HK-2 (cell line): ENCODE results near the gene MAP4K4.
"Not testable (repeated sequence)": the region's sequence is repeated elsewhere in the genome, so short reads cannot be mapped to it uniquely, and the experiment has no call there.

ENCODE experiments used
- DNase-seq: peaks from one replicate; pipeline ENCODE4 v3.0.0-alpha.2; 2018; ENCODE audit not compliant: unreplicated experiment

MAP4K4 gene

DNA sequence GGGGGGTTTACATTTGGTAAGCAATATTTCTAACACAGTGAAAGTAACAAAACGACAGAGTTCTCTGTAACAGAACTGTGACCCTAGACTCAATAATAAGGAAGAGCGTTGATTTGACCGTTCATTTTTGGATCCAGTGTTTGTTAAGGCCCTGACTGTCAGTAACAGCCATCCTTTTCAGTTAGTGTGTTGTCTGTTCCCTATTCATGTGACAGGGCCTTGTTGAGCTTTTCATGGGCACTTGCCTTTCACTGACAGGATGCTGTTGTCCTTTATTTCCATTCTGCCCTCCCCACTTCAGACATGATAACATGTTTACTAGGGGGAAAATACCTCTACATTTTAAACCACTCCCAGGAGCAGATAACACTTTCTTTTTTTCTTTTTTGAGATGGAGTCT, 45.8 kb downstream of the MAP4K4 start:
- no peak for DNase-seq

GRCh38 chr2:101744832-101745231, 47.3 kb downstream of the MAP4K4 start:
- no peak for DNase-seq

- DNase-seq = no peak
Observed at GRCh38 chr2:101745711-101746694, 48.5 kb downstream of the MAP4K4 start.

DNA sequence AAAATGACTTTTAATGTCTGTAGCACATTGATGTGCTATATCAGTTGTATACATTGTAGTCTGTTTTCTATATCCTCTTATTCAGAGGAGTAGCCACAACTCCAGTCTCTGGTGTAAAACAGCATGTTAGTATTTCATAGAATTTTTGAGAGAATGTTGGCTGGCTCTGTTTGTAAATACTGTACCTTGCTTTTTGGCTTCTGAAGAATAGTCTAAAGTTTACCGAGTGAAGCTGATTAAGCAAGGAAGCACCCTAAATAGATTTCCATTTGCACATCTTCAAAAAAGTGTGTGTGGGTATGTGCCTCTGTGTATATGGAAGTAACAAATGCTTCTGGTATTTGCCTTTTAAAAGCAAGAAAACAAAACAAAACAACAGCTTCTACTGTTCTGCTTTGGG, 50.5 kb downstream of the MAP4K4 start:
- no peak for DNase-seq

- DNase-seq = not testable (repeated sequence)
Observed at GRCh38 chr2:101748462-101748861, 51.0 kb downstream of the MAP4K4 start.

- no peak for DNase-seq
Observed at GRCh38 chr2:101750688-101751087, 53.2 kb downstream of the MAP4K4 start.

- no peak for DNase-seq
Observed at GRCh38 chr2:101751276-101751815, 53.8 kb downstream of the MAP4K4 start.

- DNase-seq = no peak
Observed at GRCh38 chr2:101751875-101752619, 54.5 kb downstream of the MAP4K4 start.

DNA sequence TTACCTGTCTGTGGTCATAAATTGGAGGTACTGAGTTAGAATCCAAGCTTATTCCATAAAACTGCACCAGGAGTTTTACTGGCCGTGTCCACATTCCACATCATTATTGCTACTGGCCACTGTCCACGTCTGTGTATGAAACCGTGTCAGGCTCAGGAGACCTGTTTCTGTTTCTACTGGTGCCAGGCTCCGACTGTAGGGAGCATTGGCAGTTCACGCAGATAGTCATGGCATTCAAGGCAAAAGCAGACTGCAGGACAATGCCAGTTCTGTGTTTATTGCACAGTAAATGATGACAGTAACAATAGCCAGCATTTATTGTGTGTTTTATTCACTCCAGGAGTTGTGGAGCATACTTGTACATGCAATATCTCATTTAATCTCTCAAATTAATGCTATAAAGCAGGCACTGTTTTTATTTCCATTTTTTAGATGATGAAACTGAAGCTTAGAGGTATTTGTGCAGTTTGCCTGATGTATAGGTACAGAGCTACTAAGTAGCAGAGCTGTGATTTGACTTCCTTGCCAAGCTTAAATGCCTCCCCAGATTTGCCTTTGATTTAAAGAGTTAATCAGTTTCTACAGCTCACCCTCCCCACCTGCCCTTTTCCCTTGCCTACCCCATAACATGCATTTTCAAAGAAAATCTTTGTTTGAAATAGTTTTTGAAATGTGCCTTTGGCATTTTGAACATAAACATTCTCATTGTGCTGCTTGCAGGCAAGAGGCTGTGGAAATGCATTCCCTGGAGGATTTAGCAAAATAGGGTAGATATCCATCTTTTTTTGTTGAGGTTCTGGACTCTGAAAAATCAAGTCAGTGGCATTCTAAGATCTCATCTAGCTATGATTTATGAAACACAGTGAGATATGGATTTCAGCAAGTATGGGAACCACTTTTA, 55.5 kb downstream of the MAP4K4 start:
- DNase-seq = no peak

- DNase-seq = no peak
Observed at GRCh38 chr2:101753720-101754490, 56.4 kb downstream of the MAP4K4 start.

GRCh38 chr2:101754618-101755017, 57.1 kb downstream of the MAP4K4 start:
- DNase-seq = no peak

GRCh38 chr2:101756266-101756665, 58.8 kb downstream of the MAP4K4 start:
- no peak for DNase-seq

GRCh38 chr2:101758001-101758400, 60.5 kb downstream of the MAP4K4 start:
- DNase-seq = no peak

DNA sequence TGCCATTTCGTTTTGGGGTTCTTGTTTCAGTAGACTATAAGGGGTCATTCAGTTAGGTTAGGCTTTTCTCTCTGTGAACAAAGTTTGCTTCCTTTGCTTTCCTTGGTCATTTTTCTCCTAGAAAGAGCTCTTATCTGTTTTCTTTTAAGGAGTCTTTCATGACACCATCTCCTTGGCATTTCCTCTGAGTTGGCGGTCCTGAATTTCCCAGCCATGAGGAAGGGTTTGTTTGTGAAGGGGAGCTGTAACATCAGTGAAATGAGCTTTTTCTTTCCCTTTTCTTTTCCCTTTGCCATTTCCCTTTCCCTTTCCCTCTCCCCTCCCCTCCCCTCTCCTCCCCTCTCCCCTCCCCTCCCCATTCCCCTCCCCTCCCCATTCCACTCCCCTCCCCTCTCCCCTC, 61.7 kb downstream of the MAP4K4 start:
- peak; percentile 49 for DNase-seq

GRCh38 chr2:101762451-101763171, 65.1 kb downstream of the MAP4K4 start:
- DNase-seq = no peak

- no peak for DNase-seq
Observed at GRCh38 chr2:101763496-101764333, 66.2 kb downstream of the MAP4K4 start.

DNA sequence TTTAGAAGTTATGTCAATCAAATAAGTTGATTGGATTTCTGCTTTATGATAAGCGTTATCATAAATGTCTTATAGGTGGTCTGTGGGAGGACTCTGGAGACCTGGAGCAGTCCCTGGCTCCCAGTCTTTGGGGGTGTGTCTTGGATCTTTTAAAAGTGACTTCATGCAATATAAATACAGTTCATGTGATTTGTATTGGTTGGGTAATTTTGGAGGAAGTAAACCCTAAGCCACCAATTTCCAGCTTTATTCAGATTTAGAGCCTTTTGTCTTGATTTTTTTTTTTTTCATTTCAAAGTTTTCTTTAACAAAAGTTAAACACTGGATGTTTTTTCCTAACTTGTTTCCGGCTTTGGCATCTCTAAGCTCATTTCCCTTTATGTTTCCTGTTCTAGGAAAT, 68.8 kb downstream of the MAP4K4 start:
- DNase-seq = no peak

DNA sequence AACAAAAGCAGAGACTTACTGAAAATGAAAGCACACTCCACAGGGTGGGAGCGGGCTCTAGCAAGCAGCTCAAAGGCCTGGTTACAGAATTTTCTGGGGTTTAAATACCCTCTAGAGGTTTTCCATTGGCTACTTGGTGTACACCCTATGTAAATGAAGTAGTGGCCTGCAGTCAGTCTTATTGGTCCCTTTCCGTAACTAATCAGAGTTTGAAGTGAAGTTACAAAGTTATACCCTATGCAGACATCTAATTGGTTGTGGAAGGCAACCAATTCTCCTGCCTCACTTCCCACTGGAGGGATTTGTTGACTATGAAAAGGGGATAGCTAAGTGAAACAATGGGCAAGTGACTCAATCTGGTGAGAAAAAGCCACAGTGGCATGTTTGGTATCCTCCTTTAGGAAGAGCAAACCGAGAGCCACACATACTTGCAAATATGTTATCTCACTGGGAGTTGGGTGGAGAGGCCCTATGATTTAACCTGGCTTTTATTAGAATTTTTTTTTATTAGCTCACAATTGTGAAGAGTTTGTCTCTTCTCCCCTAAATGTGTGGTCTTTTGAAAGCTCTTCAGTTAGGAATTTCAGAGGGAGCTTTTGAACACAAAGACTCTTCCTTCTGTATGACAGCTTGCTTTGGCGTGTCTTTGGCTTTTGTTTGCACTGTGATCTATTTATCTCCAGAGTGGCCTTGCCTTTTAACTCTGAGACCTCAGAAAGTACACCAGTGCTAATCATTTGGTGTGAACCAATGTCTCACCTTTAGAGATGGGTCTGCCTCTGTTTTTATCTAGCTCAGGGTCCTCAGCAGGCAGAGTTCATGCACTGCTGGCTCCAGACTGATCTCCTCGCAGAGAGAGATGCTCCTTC, 69.6 kb downstream of the MAP4K4 start:
- peak; percentile 33 for DNase-seq
